Measurements from ENCODE around the gene PGRMC2.

Gene PGRMC2, protein sequence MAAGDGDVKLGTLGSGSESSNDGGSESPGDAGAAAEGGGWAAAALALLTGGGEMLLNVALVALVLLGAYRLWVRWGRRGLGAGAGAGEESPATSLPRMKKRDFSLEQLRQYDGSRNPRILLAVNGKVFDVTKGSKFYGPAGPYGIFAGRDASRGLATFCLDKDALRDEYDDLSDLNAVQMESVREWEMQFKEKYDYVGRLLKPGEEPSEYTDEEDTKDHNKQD

DNA sequence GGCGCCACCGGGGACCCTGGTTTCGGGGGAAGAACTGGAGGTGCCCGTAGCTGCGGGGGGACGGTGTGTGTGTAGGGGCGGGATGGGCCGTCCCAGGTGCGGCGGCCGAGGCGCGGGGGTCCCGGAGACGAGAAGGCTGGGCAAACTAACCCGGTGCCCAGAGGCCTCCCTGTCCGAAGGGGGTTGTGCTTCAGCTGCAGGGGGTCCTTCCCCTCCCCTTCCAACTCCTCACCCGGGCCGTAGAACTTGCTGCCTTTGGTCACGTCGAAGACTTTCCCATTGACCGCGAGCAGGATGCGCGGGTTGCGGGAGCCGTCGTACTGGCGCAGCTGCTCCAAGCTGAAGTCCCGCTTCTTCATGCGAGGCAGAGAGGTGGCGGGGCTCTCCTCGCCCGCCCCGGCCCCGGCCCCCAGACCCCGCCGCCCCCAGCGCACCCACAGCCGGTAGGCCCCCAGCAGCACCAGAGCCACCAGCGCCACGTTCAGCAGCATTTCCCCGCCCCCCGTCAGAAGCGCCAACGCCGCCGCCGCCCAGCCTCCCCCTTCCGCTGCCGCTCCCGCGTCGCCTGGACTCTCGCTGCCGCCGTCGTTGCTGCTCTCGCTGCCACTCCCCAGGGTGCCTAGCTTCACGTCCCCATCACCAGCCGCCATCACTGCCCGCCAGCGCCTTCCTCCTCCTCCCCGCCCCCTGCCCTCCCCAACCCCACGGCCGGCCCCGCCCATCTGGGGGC, at the start of gene PGRMC2:
TSS of gene PGRMC2 (minus strand) at position 673 of the 730 bp plus-strand sequence. CDS start at position 650, 23 bp downstream.
- TF ChIP-seq, protein P1, sequence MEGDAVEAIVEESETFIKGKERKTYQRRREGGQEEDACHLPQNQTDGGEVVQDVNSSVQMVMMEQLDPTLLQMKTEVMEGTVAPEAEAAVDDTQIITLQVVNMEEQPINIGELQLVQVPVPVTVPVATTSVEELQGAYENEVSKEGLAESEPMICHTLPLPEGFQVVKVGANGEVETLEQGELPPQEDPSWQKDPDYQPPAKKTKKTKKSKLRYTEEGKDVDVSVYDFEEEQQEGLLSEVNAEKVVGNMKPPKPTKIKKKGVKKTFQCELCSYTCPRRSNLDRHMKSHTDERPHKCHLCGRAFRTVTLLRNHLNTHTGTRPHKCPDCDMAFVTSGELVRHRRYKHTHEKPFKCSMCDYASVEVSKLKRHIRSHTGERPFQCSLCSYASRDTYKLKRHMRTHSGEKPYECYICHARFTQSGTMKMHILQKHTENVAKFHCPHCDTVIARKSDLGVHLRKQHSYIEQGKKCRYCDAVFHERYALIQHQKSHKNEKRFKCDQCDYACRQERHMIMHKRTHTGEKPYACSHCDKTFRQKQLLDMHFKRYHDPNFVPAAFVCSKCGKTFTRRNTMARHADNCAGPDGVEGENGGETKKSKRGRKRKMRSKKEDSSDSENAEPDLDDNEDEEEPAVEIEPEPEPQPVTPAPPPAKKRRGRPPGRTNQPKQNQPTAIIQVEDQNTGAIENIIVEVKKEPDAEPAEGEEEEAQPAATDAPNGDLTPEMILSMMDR (IDR thresholded peaks at IDR 0.05; ENCODE audit: low read depth, low read length, missing control alignments) = no peak
- DNase-seq (ENCODE audit: low read depth) = no peak
- in situ Hi-C loops (cut with HindIII; ENCODE audit: low sequenced_read_pairs) = no loop called here
- peak within 1 kb of the TSS; percentile 59 for H3K4me3 ChIP-seq (ENCODE audit: low read depth, low read length)

DNA sequence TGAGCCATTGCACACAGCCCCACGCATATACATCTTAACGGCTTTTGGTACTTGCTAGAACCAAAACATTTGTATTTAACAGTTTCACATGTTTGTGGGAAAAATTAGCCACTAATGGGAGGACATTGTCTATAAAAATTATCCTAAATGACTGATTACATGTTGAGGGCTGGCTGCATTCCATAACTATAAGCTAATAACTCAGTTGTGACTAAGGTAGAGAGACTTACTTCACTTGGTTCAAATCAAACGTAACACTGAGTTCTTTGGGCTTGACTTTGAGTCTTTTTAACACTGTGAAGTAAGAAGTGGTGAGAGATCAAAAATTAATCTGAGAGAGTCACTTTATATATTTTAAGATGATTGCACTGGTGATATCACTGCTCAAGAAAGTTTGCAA, 47.9 kb upstream of the PGRMC2 start:
- no peak overlapping the region for H3K4me3 ChIP-seq (ENCODE audit: low read depth, low read length)
- in situ Hi-C loops (cut with HindIII; ENCODE audit: low sequenced_read_pairs) = no loop called here
- TF ChIP-seq, protein P1 (IDR thresholded peaks at IDR 0.05; ENCODE audit: low read depth, low read length, missing control alignments) = no peak
- no peak for DNase-seq (ENCODE audit: low read depth)

DNA sequence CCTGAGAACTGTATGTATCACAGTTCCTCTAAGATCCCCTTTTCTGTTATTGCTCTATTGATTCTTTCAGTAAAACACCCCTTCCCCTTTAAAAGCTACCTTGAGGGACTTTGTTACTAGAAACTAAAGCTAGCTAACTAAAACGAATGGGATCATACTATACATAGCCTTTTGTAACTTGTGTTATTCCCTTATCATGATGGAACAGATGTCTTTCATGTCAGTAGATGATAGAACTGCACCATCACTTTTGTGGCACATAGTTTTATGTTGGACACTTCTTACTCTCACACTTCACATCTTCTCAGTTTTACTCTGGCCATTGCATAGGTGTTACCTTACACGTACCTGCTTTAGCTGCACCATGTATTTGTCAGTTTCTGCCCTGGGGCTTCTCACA, 46.6 kb upstream of the PGRMC2 start:
- TF ChIP-seq, protein P1 (IDR thresholded peaks at IDR 0.05; ENCODE audit: low read depth, low read length, missing control alignments) = no peak
- H3K4me3 ChIP-seq (ENCODE audit: low read depth, low read length) = no peak overlapping the region
- DNase-seq (ENCODE audit: low read depth) = no peak
- in situ Hi-C loops (cut with HindIII; ENCODE audit: low sequenced_read_pairs) = no loop called here

DNA sequence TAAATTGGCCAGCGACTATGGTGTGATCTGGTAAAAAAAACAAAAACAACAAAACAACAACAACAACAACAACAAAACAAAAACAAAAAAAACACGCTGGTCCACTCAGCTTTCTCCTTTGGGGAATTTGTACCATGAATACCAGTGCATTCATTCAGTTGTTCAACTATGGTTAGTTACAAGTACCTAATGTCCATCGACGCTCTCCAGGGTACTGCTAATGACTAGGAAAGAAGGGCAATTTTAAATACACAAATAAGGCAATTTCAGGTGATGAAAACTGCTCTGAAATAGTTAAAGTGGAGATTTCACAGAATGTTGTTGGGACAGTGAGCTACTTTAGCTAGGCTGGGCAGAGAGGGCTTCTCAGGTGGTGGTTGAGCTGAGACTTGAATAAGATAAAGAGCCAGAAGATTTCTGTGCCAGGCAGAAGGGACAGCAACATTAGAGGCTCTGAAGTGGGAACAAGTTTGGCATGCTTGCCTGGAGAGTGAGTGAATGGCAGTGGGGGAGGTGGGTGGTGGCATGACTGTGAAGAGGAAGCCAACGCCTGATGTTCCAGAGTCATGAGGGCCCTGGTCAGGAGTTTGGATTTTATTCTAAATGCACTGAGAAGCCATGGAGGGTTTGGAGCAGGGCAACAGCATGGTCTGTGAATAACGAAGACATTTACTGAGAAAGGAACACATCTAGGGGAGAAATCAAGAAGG, 45.9 kb upstream of the PGRMC2 start:
- no peak for DNase-seq (ENCODE audit: low read depth)
- H3K4me3 ChIP-seq (ENCODE audit: low read depth, low read length) = no peak overlapping the region
- in situ Hi-C loops (cut with HindIII; ENCODE audit: low sequenced_read_pairs) = no loop called here
- TF ChIP-seq, protein P1 (IDR thresholded peaks at IDR 0.05; ENCODE audit: low read depth, low read length, missing control alignments) = no peak

DNA sequence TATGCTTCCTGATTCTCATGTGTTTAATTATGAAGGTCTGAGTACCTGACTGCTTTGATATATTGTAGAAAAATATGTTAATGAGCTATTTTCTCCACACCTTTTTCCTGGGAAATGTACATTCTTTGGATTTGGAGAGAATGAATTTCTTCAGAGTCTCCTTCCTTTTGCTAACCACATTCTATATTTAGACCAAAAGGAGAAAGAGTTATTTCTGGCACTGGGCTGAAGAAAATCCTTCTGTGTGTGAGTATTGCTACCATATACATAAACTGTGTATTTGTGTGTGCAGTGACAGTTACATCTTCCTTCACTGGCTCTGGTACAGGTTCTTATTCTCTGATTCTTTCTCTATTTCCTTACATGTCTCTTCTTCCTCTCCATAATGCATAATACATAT, 44.5 kb upstream of the PGRMC2 start:
- in situ Hi-C loops (cut with HindIII; ENCODE audit: low sequenced_read_pairs) = no loop called here
- DNase-seq (ENCODE audit: low read depth) = no peak
- TF ChIP-seq, protein P1 (IDR thresholded peaks at IDR 0.05; ENCODE audit: low read depth, low read length, missing control alignments) = no peak
- H3K4me3 ChIP-seq (ENCODE audit: low read depth, low read length) = no peak overlapping the region

DNA sequence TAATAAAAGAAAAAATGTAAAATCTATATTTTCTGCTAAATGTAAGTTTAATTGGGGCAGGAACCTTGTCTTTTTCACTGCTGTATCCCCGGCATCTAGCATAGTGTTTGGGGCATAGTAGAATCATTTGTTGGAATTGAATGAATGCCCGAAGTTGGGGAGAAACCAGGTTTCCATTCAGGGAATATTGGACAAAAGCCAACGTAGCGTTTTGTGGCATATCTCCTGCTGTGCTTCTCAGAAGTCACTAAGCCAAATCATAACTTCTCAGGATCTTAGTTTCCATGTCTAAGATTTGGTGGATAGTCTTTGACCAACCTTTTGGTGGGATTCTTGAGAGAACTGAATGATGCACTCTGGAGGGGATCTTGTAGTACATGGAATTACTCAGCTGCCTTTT, 42.0 kb upstream of the PGRMC2 start:
- no peak overlapping the region for H3K4me3 ChIP-seq (ENCODE audit: low read depth, low read length)
- in situ Hi-C loops (cut with HindIII; ENCODE audit: low sequenced_read_pairs) = no loop called here
- peak; percentile 62 for DNase-seq (ENCODE audit: low read depth)
- TF ChIP-seq, protein P1 (IDR thresholded peaks at IDR 0.05; ENCODE audit: low read depth, low read length, missing control alignments) = no peak
